Glomerular endothelial cell (primary cell): ENCODE measurements around the gene CCNF. TPM values are rescaled to one million over a fixed set of nuclear protein-coding genes. Genes with fewer than 3 reads are reported as not detected.

Experiments
- DNase-seq: peaks from one replicate; pipeline ENCODE4 v3.0.0-alpha.2; 2011; ENCODE audit warnings: low read depth, low spot score; ENCODE audit errors: extremely low read depth
- total RNA-seq: library from RNA; depleted of rRNA; stranded (reverse); fragments of >200 nt; gene quantifications from 2 replicates; pipeline ENCODE4 v1.2.3, GENCODE V29; 2015

The CCNF gene
- total RNA-seq, 1 donor from 2014 or later, result 15.5 TPM

GRCh38 chr16:2456551-2457153 is 27.4 kb downstream of the CCNF start:
- DNase-seq, result no peak

GRCh38 chr16:2457267-2457666 is 28.0 kb downstream of the CCNF start:
- DNase-seq, result no peak

GRCh38 chr16:2457946-2458345 is 28.7 kb downstream of the CCNF start:
- no peak for DNase-seq

GRCh38 chr16:2458887-2459646 is 29.8 kb downstream of the CCNF start:
- no peak for DNase-seq

GRCh38 chr16:2459647-2460390 is 30.6 kb downstream of the CCNF start, which contains the start of gene TEDC2:
Gene TEDC2 (plus strand): TSS chr16:2460109. CDS start chr16:2460145, 36 bp downstream.
- peak; percentile 33 for DNase-seq

- no peak for DNase-seq
Observed at GRCh38 chr16:2460391-2460713, 31.1 kb downstream of the CCNF start.

- no peak for DNase-seq
Observed at GRCh38 chr16:2460916-2461315, 31.7 kb downstream of the CCNF start.

- DNase-seq, result no peak
Observed at GRCh38 chr16:2462031-2462866, 33.0 kb downstream of the CCNF start.

- no peak for DNase-seq
Observed at GRCh38 chr16:2464333-2464732, 35.1 kb downstream of the CCNF start.

GRCh38 chr16:2465653-2466415 is 36.6 kb downstream of the CCNF start:
- DNase-seq, result no peak

GRCh38 chr16:2466667-2467527 is 37.6 kb downstream of the CCNF start:
- DNase-seq, result no peak

GRCh38 chr16:2467528-2468232 is 38.4 kb downstream of the CCNF start:
- no peak for DNase-seq

- no peak for DNase-seq
Observed at GRCh38 chr16:2468233-2468724, 39.0 kb downstream of the CCNF start.

- no peak for DNase-seq
Observed at GRCh38 chr16:2468725-2469398, 39.6 kb downstream of the CCNF start.

- DNase-seq, result no peak
Observed at GRCh38 chr16:2469399-2470233, 40.4 kb downstream of the CCNF start.

GRCh38 chr16:2470234-2470601 is 41.0 kb downstream of the CCNF start:
- DNase-seq, result no peak

- no peak for DNase-seq
Observed at GRCh38 chr16:2470603-2471015, 41.4 kb downstream of the CCNF start.
